ENCODE measurements around the gene PDZD2.

- TF ChIP-seq SUZ12 (IDR thresholded peaks at IDR 0.05; ENCODE audit: extremely low read depth, insufficient read depth, insufficient read length) (no peak), YY1 (IDR thresholded peaks at IDR 0.05; ENCODE audit: insufficient read depth, insufficient read length) (no peak)
These were observed 142.8 kb downstream of the PDZD2 start for GRCh38 chr5:31781772-31782171.

All from NT2/D1 (cell line).